GM18868 (cell line): ENCODE data around the gene TSPOAP1.

ENCODE experiments used
- ATAC-seq: cut with Tn5 transposase; IDR thresholded peaks from one replicate; pipeline ENCODE4 v1.9.1; 2021; ENCODE audit warnings: mild to moderate bottlenecking, moderate library complexity; ENCODE audit not compliant: unreplicated experiment

TSPOAP1 gene

GRCh38 chr17:58328195-58329034 lies at the start of gene TSPOAP1:
Gene TSPOAP1, minus strand, starts transcription at chr17:58328795. Its CDS starts 875 bp downstream, at chr17:58327920.
- ATAC-seq, result peak; percentile 16

- no peak for ATAC-seq
These were observed 49.1 kb upstream of the TSPOAP1 start for GRCh38 chr17:58377661-58378060.

- no peak for ATAC-seq
These were observed 48.6 kb upstream of the TSPOAP1 start for GRCh38 chr17:58377093-58377601.

GRCh38 chr17:58376472-58377000 lies 47.9 kb upstream of the TSPOAP1 start:
- ATAC-seq, result no peak

- no peak for ATAC-seq
These were observed 47.2 kb upstream of the TSPOAP1 start for GRCh38 chr17:58375811-58376210.

GRCh38 chr17:58375256-58375655 lies 46.7 kb upstream of the TSPOAP1 start:
- no peak for ATAC-seq

GRCh38 chr17:58373923-58374322 lies 45.3 kb upstream of the TSPOAP1 start:
- no peak for ATAC-seq

GRCh38 chr17:58373003-58373402 lies 44.4 kb upstream of the TSPOAP1 start:
- ATAC-seq, result no peak

- ATAC-seq, result no peak
These were observed 42.8 kb upstream of the TSPOAP1 start for GRCh38 chr17:58371300-58371950.

GRCh38 chr17:58370716-58371115 lies 42.1 kb upstream of the TSPOAP1 start:
- ATAC-seq, result no peak

- no peak for ATAC-seq
These were observed 41.7 kb upstream of the TSPOAP1 start for GRCh38 chr17:58370309-58370708.

GRCh38 chr17:58369214-58370031 lies 40.8 kb upstream of the TSPOAP1 start:
- ATAC-seq, result no peak

GRCh38 chr17:58368860-58369213 lies 40.2 kb upstream of the TSPOAP1 start:
- ATAC-seq, result no peak

- ATAC-seq, result no peak
These were observed 38.9 kb upstream of the TSPOAP1 start for GRCh38 chr17:58367461-58367860.

GRCh38 chr17:58365980-58366595 lies 37.5 kb upstream of the TSPOAP1 start:
- ATAC-seq, result no peak

GRCh38 chr17:58365185-58365979 lies 36.8 kb upstream of the TSPOAP1 start:
- ATAC-seq, result no peak

GRCh38 chr17:58364270-58364942 lies 35.8 kb upstream of the TSPOAP1 start:
- no peak for ATAC-seq

- ATAC-seq, result no peak
These were observed 35.0 kb upstream of the TSPOAP1 start for GRCh38 chr17:58363457-58364185.
